Jurkat, Clone E6-1 (cell line): Measurements from ENCODE around the gene CEP97.

ENCODE experiments used
- DNase-seq: peaks from one replicate; pipeline ENCODE4 v3.0.0-alpha.2; 2011; ENCODE audit warnings: low read depth, low spot score
- H3K4me3 ChIP-seq: 2 replicates; pipeline ENCODE4 v1.5.1; 2011; ENCODE audit warnings: mild to moderate bottlenecking, low read length, control low read depth, moderate library complexity

CEP97 gene

DNA sequence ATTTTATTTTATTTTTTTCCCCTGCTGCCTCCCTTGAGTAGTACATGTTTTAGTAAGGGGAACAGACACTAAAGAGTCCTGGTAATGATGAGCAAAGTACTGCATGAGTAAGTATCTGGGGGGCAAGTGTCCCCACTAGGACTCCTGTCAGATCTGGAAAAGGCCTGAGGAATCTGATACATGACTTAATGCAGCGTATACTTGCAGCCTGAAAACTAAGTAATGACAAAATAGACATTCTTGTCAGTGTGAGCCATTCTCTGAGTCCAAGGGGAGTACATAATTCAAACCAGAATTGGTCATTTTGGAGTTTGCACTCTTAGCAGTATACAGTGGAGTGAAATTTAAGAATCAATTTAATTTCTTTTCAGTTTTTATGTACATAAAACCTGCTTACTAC, 82.1 kb downstream of the CEP97 start:
- H3K4me3 ChIP-seq, result no peak overlapping the region
- DNase-seq, result no peak

DNA sequence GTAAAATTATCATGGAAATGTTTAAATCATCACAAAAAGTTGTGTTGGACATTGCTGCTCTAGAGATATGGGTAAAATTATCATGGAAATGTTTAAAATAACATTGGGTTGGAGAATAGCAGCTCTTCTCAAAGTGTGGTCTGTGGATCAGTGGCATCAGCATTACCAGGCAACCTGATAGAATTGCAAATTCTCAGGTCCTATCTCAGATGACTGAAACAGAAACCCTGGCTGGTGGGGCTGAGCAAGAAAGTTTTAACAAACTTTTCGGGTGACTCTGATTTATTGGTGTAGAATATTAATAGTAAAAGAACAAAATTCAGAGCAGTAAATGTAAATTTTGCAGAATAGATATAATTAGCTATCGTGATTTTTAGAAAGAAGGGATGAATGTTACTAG, 83.5 kb downstream of the CEP97 start:
- H3K4me3 ChIP-seq, result no peak overlapping the region
- no peak for DNase-seq

DNA sequence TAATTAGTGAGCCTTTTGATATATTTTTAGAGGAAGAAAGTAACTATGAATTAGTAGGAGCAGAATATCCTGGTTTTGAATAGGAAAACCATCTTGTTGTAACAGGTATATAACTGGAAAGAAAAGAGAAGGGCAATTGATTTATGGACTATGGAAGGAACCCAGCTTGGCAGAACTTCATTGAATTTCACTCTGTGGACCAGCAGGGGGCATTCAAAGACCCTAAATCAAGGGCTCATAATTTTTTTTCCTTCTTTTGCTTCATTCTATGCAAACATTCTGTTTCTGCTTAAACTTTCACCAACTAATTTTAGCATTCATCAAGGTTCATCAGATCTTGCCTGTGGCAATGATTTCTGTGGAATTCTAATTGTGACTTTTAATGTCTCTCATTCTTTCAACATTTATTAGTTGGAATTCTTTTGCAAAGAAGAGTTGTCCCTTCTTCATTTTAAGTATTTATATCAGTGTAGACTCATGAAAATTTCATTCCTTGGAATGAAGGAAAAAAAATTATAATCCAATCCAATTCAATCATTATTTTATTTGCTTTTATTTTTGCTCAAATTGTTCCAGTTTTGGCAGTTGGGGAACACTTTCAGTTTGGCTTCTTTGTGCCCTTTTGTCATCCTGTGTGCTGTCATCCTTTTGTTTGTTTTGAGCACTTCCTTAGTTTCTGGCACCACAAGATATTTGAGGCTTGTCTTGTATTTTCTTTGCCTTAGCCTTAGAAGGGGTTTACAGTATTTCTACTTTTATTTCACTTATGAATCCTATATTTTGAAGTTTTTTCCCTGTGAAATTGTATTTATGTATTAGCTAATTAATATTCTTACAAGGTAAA, 85.0 kb downstream of the CEP97 start:
- DNase-seq, result peak; percentile 50
- H3K4me3 ChIP-seq, result no peak overlapping the region

- no peak for DNase-seq
- no peak overlapping the region for H3K4me3 ChIP-seq
Observed at GRCh38 chr3:101810022-101810418, 85.6 kb downstream of the CEP97 start.

DNA sequence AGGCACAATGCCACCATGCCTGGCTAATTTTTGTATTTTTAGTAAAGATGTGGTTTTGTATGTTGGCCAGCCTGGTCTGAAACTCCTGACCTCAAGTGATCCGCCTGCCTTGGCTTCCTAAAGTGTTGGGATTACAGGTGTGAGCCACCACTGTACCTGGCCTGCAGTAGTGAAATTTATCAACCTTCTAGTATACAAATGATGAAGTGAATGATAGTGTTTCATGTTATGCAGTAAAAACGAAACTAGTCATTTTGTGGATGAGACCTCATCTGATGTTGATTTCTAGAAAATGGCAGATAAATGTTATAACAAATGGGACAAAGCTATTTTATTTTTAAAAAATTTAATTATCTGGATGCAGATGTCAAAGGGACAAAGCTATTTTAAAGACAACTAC, 87.5 kb downstream of the CEP97 start:
- DNase-seq, result no peak
- H3K4me3 ChIP-seq, result no peak overlapping the region

DNA sequence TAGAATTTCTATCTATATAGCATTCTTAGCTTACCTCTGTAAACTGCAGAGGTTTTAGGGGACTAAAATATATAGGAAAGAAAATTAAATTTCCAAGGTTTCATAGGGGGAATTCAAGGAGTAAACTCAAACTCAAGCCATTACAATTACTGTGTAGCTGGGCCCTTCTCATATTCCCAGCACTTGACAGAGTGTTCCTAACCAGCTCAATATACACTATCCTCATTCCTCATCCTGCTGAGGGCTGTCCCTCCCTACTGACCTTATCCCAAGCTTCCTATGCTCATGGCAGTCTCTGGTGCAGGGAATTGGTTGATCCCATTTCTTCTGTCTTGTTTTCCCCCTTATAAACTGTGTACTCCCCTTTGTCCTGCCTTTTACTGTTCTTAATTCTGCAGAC, 88.5 kb downstream of the CEP97 start:
- no peak overlapping the region for H3K4me3 ChIP-seq
- no peak for DNase-seq

DNA sequence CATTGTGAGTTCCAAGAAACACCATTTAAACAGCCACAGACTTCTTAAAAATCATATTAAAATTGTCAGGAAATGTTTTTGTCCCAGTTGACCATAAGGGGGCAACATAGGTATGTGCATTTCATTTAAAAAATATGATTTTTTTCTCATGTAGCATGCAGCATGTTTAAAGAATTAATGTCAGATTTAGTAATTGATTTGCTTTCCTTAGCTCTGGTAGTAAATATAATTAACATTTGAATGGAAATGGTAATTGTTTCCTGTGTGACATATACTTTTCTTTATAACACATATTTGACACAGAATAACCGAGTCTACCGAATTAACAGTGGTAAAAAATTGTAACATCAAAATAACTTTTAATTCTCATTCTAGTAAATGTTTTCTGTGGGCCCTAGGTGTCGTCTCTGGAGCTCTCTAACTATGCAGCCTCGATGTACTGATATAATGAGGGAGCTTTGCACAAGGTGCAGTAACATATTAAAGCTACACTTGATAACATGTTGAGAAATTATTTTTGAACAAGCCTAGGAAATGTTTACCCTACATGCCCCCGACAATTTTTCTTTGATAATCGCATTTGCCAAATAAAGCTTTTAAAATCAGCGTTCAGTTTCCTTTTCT, 89.5 kb downstream of the CEP97 start:
- H3K4me3 ChIP-seq, result no peak overlapping the region

DNA sequence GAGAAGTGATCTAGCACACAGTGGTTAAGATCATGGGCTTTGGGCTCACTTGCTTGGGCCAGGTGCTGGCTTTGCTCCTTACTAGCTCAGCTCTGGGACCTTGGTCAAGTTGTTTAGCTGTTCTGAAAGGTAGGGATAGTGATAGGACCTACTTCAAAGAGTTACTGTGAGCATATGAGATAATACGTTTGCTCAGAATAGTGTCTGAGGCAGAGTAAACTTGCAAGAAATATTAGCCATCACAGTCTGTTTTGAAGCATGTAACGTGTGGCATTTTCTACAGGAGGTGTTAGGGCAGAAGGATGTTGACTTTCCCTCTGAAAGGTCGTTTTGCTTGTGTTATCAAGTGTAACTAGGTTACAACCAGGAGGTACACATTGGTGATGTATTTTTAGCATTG, 90.4 kb downstream of the CEP97 start:
- H3K4me3 ChIP-seq, result no peak overlapping the region
- DNase-seq, result no peak

More for the DNA sequence above, 89.5 kb downstream of the CEP97 start:
- no peak for DNase-seq

DNA sequence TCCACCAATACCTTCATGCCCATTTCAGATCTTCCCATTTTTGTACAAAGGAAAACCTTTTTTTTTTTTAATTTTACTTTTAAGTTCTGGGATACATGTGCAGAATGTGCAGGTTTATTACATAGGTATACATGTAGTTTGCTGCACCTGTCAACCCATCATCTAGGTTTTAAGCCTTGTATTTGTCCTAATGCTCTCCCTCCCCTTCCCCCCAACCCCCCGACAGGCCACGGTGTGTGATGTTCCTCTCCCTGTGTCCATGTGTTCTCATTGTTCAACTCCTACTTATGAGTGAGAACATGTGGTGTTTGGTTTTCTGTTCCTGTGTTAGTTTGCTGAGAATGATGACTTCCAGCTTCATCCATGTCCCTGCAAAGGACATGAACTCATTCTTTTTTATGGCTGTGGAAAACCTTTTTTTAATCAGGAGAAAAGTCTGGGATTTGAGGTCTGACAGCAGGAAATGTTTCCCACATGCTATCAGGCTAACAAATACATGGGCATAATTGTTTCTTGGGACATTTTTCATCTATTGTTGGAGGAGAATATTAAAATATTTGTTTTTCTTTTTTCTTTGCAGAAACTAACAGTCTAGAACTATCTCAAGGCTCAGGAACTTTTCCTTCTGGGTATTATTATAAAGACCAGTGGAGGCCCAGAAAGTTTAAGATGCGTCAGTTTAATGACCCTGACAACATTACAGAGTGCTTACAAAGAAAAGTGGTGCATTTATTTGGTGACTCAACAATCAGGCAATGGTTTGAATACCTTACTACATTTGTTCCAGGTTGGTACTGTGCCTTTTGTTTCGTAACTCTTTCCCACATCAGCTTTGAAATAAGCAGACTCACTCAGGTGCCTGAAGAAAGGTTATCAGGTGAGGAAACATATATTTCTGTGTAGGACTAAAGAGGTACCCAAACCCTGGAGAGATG, 92.1 kb downstream of the CEP97 start:
- no peak overlapping the region for H3K4me3 ChIP-seq
- no peak for DNase-seq

GRCh38 chr3:101817992-101818391, 93.6 kb downstream of the CEP97 start:
- H3K4me3 ChIP-seq, result no peak overlapping the region
- no peak for DNase-seq

DNA sequence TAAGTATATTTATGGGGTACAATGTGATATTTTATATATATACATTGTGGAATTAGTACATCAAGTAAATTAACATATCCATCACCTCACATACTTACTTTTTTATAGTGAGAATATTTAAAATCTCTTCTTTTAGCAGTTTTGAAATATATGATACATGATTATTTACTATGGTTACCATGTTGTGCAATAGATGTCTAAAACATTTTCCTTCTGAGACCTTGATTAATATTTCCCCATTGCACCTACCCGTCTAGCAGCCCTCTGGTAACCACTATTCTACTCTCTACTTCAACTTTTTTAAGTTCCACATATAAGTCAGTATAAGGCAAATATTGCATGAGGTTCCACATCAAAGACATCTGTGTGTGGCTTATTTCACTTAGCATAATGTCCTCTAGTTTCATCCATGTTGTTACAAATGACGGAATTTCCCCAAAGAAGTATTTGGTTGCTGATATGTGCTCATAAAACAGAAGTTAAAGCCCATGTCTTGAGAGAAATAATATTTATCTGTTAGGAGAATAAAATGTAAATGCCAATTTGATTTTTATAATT, 95.3 kb downstream of the CEP97 start:
- H3K4me3 ChIP-seq, result no peak overlapping the region
- no peak for DNase-seq
